Karpas-422 (cell line): ENCODE data around the gene TMEM176A. TPM values are rescaled to one million over a fixed set of nuclear protein-coding genes. Genes with fewer than 3 reads are reported as not detected.

Source experiments
- DNase-seq: peaks from one replicate; pipeline ENCODE4 v3.0.0-alpha.2; 2015
- H2AFZ ChIP-seq: fragments of 200-600 bp; sonication (generic); 2 replicates; pipeline ENCODE4 v1.6.1; 2014; ENCODE audit warnings: antibody characterized with exemption, low read length, mixed read lengths
- H3K27ac ChIP-seq: fragments of 200-600 bp; sonication (generic); 2 replicates; pipeline ENCODE4 v1.5.1; 2014; ENCODE audit warnings: mild to moderate bottlenecking, low read length, moderate library complexity
- H3K27me3 ChIP-seq: fragments of 200-600 bp; sonication (generic); 2 replicates; pipeline ENCODE4 v1.6.1; 2014; ENCODE audit warnings: low read length, mixed read lengths
- H3K36me3 ChIP-seq: fragments of 200-600 bp; sonication (generic); 2 replicates; pipeline ENCODE4 v1.6.1; 2014; ENCODE audit warnings: low read length, mixed read lengths; ENCODE audit not compliant: insufficient read depth
- H3K4me1 ChIP-seq: fragments of 200-600 bp; sonication (generic); 2 replicates; pipeline ENCODE4 v1.6.1; 2014; ENCODE audit warnings: mild to moderate bottlenecking, low read length, mixed read lengths
- H3K4me2 ChIP-seq: fragments of 200-600 bp; sonication (generic); 2 replicates; pipeline ENCODE4 v1.6.1; 2014; ENCODE audit warnings: low read length, low read depth, mild to moderate bottlenecking; ENCODE audit not compliant: poor library complexity, severe bottlenecking
- H3K4me3 ChIP-seq: fragments of 200-600 bp; sonication (generic); 2 replicates; pipeline ENCODE4 v1.5.1; 2014; ENCODE audit warnings: mild to moderate bottlenecking, antibody characterized with exemption, low read length, mixed read lengths
- H3K79me2 ChIP-seq: fragments of 200-600 bp; sonication (generic); 2 replicates; pipeline ENCODE4 v1.6.1; 2014; ENCODE audit warnings: mild to moderate bottlenecking, low read length, mixed read lengths
- H3K9ac ChIP-seq: fragments of 200-600 bp; sonication (generic); 2 replicates; pipeline ENCODE4 v1.6.0; 2014; ENCODE audit warnings: low read length
- H3K9me2 ChIP-seq: fragments of 200-600 bp; sonication (generic), shearing (Covaris generic); replicated peaks from 2 replicates; pipeline ENCODE4 v1.6.0; 2014; ENCODE audit warnings: mild to moderate bottlenecking, low read length, moderate library complexity; ENCODE audit not compliant: insufficient read depth
- H3K9me3 ChIP-seq: fragments of 300-700, 200-600 bp; sonication (generic); 2 replicates; pipeline ENCODE4 v1.6.1; 2014; ENCODE audit warnings: low read length, mixed read lengths
- H4K20me1 ChIP-seq: fragments of 200-600 bp; sonication (generic); 2 replicates; pipeline ENCODE4 v1.6.1; 2014; ENCODE audit warnings: mild to moderate bottlenecking, antibody characterized with exemption, low read length, low read depth; ENCODE audit not compliant: insufficient read depth
- total RNA-seq: library from RNA; depleted of rRNA; stranded (reverse); fragments of >200 nt; shearing (Covaris generic); gene quantifications from 2 replicates; pipeline ENCODE4 v1.2.3, GENCODE V29; 2014; ENCODE audit warnings: low replicate concordance; rRNA removed

The TMEM176A gene
- total RNA-seq, 1 experiment from 2014 or later: not detected

DNA sequence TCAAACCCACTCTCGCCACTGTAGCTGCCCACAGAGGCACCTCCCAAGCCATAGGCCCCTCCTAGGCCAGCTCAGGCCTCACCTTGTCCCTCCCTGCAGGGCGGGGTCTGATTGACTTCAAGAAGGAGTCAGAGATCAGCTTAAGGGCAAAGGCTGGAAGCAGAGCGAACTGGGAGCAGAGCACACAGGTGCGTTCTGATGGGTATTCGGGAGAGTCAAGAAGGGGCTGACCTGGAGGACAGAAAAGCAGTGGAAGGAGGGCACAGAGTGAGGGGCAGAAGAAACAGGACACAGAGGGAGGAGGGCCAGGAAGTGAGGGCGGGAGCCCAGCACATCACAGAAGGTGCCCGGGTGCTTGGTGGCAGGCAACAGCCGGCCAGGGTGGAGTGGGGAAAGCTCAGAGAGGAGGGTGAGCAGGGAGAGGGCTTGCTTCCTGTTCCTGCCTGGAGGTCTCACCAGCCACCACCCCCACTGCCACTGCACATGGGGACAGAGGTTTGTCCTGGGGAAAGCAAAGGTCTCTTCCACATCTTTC, 51.9 kb downstream of the TMEM176A start, which contains the start of gene AOC1:
AOC1 (plus strand) TSS at position 147 of the 535 bp plus-strand sequence. CDS start 3,954 bp downstream, outside the sequence.
- Histone ChIP-seq H3K9ac (no peak within 1 kb of the TSS), H3K4me3 (no peak within 1 kb of the TSS), H3K4me2 (no peak within 1 kb of the TSS), H3K27ac (no peak within 1 kb of the TSS), H2AFZ (no peak within 1 kb of the TSS; the same call in 1 of the 2 replicates), H3K9me3 (no peaks in the 10 kb centered on the region), H4K20me1 (no peaks in the 10 kb centered on the region), H3K4me1 (no peaks in the 10 kb centered on the region), H3K79me2 (no peaks in the 10 kb centered on the region), H3K36me3 (no peaks in the 10 kb centered on the region), H3K27me3 (no peaks in the 10 kb centered on the region), H3K9me2 (no peaks in the 10 kb centered on the region)
- DNase-seq: no peak

DNA sequence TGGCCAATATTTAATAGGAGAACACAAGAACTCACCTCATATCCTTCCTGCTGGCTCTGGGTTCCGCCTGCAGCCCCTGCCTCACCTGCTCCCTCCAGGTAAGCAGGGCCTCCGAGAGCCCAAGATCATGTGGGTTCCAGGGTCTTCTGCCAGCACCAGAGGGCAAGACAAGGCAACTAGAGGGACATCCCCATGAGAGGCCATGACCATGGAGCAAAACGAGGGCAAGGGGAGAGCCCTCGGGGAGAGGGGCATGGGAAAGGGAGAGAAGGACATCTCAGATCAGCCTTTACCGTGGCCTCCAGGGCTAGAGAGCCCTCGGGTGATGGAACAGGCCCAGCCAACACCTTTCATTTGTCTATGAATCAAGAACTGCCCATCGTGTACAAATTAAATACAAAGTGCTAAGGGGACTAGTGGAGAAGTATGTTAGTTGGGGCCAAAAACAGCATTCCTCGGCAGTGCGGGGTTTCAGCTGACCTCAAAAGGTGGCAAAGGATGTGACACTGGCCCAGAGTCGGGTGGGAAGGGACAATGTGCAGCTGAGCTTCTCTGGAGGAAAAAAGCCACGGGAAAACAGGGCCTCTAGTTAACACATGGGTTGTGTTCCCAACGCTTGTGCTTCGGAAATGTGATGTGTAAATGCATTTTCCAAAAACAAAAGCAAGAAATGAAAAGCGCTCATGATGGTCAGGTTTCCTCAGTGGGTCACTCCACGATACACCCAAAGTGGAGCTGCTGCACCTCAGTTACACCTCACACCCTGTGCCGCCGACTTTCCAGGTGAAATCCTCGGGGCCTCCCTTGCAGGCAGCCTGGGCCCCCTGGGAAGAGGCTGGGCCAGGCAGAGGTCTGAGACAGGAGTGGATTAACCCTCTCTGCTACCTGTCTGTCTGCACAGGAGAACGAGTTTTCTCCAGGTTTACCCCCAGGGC, 53.8 kb downstream of the TMEM176A start:
- Histone ChIP-seq H3K4me1 (no peaks in the 10 kb centered on the region), H4K20me1 (no peaks in the 10 kb centered on the region), H3K27ac (no peak overlapping the region), H3K9ac (no peak overlapping the region), H3K36me3 (no peaks in the 10 kb centered on the region), H3K4me3 (no peak overlapping the region), H3K9me2 (no peaks in the 10 kb centered on the region), H3K4me2 (no peak overlapping the region), H3K9me3 (no peaks in the 10 kb centered on the region), H3K79me2 (no peaks in the 10 kb centered on the region), H2AFZ (no peak overlapping the region), H3K27me3 (no peaks in the 10 kb centered on the region)
- no peak for DNase-seq

Other genes starting within 250 kb of the TMEM176A start
- not detected in 2 replicates for gene GIMAP4, start 233.4 kb upstream of the TMEM176A start, total RNA-seq
- not detected in 2 replicates for gene GIMAP6, start 168.4 kb upstream of the TMEM176A start, total RNA-seq
- gene GIMAP2, start 115.1 kb upstream of the TMEM176A start, total RNA-seq: 1.0 and 1.3 TPM in 2 replicates
- 0.07 TPM in 1 of 2 replicates, not detected in the other for gene GIMAP1, start 84.2 kb upstream of the TMEM176A start, total RNA-seq
- not detected in 2 replicates for gene GIMAP5, start 63.4 kb upstream of the TMEM176A start, total RNA-seq
- gene TMEM176B, start 405 bp upstream of the TMEM176A start, total RNA-seq: not detected in 2 replicates
- not detected in 2 replicates for gene AOC1, start 51.7 kb downstream of the TMEM176A start, total RNA-seq
- gene KCNH2, start 177.6 kb downstream of the TMEM176A start, total RNA-seq: 0.11 and 0.22 TPM in 2 replicates
- 59.8 and 62.5 TPM in 2 replicates for gene NOS3, start 190.2 kb downstream of the TMEM176A start, total RNA-seq
- 0.78 and 1.6 TPM in 2 replicates for gene ATG9B, start 223.7 kb downstream of the TMEM176A start, total RNA-seq
- gene ABCB8, start 227.7 kb downstream of the TMEM176A start, total RNA-seq: 19.0 and 27.1 TPM in 2 replicates
- 4.5 and 6.2 TPM in 2 replicates for gene ASIC3, start 247.8 kb downstream of the TMEM176A start, total RNA-seq